Osteoblast (primary cell): ENCODE data around the gene SLC37A4. TPM values are rescaled to one million over a fixed set of nuclear protein-coding genes. Genes with fewer than 3 reads are reported as not detected.

Source experiments
- DNase-seq: peaks from one replicate; pipeline ENCODE4 v3.0.0; 2011; ENCODE audit warnings: low spot score, mixed read lengths; ENCODE audit not compliant: insufficient read length; ENCODE audit errors: missing footprints
- H2AFZ ChIP-seq: 2 replicates; pipeline ENCODE4 v1.6.0; 2011; ENCODE audit warnings: mild to moderate bottlenecking, low read length
- H3K27ac ChIP-seq: 2 replicates; pipeline ENCODE4 v1.5.1; 2011; ENCODE audit warnings: mild to moderate bottlenecking, low read depth, low read length, moderate library complexity
- H3K27me3 ChIP-seq: 2 replicates; pipeline ENCODE4 v1.6.0; 2012; ENCODE audit warnings: mild to moderate bottlenecking, control low read depth, inconsistent platforms, low read length, moderate library complexity; ENCODE audit not compliant: insufficient read depth
- H3K36me3 ChIP-seq: 2 replicates; pipeline ENCODE4 v1.5.1; 2011; ENCODE audit warnings: mild to moderate bottlenecking, low read length, control low read depth, moderate library complexity; ENCODE audit not compliant: insufficient read depth
- H3K4me1 ChIP-seq: 2 replicates; pipeline ENCODE4 v1.5.1; 2011; ENCODE audit warnings: mild to moderate bottlenecking, low read length, control low read depth, moderate library complexity; ENCODE audit not compliant: insufficient read depth
- H3K4me2 ChIP-seq: 2 replicates; pipeline ENCODE4 v1.6.0; 2011; ENCODE audit warnings: mild to moderate bottlenecking, low read length; ENCODE audit not compliant: insufficient read depth
- H3K4me3 ChIP-seq: fragments of 200-600 bp; sonication (generic); 3 replicates; pipeline ENCODE4 v1.5.1; 2012; ENCODE audit warnings: mild to moderate bottlenecking, low read length, inconsistent platforms; ENCODE audit not compliant: insufficient read depth
- H3K79me2 ChIP-seq: 2 replicates; pipeline ENCODE4 v1.6.0; 2012; ENCODE audit warnings: mild to moderate bottlenecking, low read length, control low read depth, inconsistent platforms; ENCODE audit not compliant: insufficient read depth
- H3K9me3 ChIP-seq: 2 replicates; pipeline ENCODE4 v1.5.1; 2011; ENCODE audit warnings: low read depth, low read length, control low read depth
- H4K20me1 ChIP-seq: 2 replicates; pipeline ENCODE4 v1.6.0; 2012; ENCODE audit warnings: mild to moderate bottlenecking, low read length, control low read depth; ENCODE audit not compliant: insufficient read depth
- total RNA-seq: library from RNA; depleted of rRNA; stranded (reverse); fragments of >200 nt; gene quantifications from 2 replicates; pipeline ENCODE4 v1.2.3, GENCODE V29; 2012
- TF ChIP-seq, protein P1 (sequence below): IDR thresholded peaks from 2 replicates; pipeline ENCODE4 v1.5.1; 2011; ENCODE audit warnings: mild to moderate bottlenecking, low read depth, low read length, moderate library complexity; ENCODE audit errors: extremely low read depth

The SLC37A4 gene
- total RNA-seq: 13.0 and 14.8 TPM in 2 replicates

DNA sequence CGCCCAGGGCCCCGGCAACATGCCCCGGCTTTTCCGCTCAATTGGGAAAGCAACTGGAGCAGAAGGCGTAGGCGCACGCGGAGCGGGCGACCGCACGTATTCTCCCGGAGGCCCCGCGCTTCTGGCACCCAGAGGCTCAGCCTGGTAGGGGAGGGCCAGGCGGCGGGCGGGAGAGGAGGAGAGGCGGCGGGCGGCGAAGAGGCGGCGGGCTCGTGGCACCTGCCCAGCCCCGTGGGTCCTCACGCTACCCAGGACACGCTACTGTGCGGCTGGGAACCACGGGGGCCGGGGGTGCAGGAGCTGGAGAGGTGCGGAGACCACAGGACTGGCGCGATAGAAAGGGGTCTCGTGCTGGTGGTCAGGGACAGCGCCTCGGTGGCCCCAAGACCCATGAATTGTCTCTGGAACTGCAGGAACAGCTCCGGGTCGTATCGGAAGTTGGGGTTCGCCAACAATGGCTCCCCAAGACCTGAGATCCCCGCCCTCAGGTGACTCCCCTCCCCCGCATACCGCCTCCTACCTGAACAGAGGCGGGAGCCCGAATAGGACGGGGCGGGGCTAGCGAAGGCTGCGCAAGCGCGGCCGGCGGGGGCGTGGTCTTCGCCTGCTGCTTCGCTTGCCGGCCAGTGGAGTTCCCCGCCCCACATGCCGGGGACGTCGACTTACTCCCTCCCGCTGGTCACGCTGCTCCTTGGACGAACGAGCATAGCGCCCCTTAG is at the start of gene SLC37A4:
SLC37A4 (minus strand) TSS at position 549 of the 719 bp plus-strand sequence.
- Histone ChIP-seq H2AFZ (peak within 1 kb of the TSS; percentile 89), H3K4me2 (peak within 1 kb of the TSS; percentile 93), H3K79me2 (no peaks in the 10 kb centered on the region), H3K4me1 (peaks cover 10% of the 10 kb centered on the region), H3K9me3 (no peaks in the 10 kb centered on the region), H3K36me3 (no peaks in the 10 kb centered on the region), H3K27ac (no peak within 1 kb of the TSS), H3K27me3 (no peaks in the 10 kb centered on the region), H3K4me3 (peak within 1 kb of the TSS; percentile 88), H4K20me1 (no peaks in the 10 kb centered on the region)
- peak; percentile 99 for DNase-seq
- TF ChIP-seq, protein P1, sequence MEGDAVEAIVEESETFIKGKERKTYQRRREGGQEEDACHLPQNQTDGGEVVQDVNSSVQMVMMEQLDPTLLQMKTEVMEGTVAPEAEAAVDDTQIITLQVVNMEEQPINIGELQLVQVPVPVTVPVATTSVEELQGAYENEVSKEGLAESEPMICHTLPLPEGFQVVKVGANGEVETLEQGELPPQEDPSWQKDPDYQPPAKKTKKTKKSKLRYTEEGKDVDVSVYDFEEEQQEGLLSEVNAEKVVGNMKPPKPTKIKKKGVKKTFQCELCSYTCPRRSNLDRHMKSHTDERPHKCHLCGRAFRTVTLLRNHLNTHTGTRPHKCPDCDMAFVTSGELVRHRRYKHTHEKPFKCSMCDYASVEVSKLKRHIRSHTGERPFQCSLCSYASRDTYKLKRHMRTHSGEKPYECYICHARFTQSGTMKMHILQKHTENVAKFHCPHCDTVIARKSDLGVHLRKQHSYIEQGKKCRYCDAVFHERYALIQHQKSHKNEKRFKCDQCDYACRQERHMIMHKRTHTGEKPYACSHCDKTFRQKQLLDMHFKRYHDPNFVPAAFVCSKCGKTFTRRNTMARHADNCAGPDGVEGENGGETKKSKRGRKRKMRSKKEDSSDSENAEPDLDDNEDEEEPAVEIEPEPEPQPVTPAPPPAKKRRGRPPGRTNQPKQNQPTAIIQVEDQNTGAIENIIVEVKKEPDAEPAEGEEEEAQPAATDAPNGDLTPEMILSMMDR: no peak

DNA sequence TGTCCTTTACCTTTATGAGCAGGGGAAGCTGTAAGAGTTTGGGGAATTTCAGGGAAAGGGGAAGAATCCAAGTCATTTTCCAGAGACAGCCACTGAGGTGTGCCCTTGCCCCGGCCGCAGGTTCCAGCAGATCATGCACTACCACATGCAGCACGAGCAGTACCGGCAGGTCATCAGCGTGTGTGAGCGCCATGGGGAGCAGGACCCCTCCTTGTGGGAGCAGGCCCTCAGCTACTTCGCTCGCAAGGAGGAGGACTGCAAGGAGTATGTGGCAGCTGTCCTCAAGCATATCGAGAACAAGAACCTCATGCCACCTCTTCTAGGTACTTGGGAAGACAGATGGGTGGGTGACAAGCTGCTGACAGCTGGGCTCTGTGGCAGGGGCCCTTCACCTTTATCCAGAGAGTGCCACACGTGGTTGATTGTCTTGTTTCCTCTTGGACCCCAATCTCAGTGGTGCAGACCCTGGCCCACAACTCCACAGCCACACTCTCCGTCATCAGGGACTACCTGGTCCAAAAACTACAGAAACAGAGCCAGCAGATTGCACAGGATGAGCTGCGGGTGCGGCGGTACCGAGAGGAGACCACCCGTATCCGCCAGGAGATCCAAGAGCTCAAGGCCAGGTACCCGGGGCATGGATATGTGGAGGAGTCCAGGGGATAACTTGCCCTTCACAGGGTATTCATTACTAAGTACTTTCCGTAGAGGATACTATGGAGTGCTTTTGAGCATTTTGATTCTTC is 48.2 kb upstream of the SLC37A4 start:
- no peak overlapping the region for H2AFZ ChIP-seq
- H3K79me2 ChIP-seq: no peaks in the 10 kb centered on the region
- no peaks in the 10 kb centered on the region for H3K9me3 ChIP-seq
- no peak overlapping the region for H3K27ac ChIP-seq
- no peak overlapping the region for H3K4me2 ChIP-seq
- peaks cover 54% of the 10 kb centered on the region for H3K36me3 ChIP-seq
- TF ChIP-seq, protein P1: no peak
- no peak for DNase-seq
- no peak overlapping the region for H3K4me3 ChIP-seq
- H3K4me1 ChIP-seq: no peaks in the 10 kb centered on the region
- no peaks in the 10 kb centered on the region for H4K20me1 ChIP-seq
- no peaks in the 10 kb centered on the region for H3K27me3 ChIP-seq

DNA sequence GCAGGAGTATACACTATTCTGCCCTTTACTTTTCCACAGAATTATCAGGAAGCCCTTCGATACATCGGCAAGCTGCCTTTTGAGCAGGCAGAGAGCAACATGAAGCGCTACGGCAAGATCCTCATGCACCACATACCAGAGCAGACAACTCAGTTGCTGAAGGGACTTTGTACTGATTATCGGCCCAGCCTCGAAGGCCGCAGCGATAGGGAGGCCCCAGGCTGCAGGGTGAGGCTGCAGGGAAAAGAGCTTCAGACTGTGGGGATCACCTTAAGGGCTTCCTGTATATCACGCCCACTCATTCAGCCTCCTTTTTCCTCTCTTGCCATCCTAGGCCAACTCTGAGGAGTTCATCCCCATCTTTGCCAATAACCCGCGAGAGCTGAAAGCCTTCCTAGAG is 47.2 kb upstream of the SLC37A4 start:
- TF ChIP-seq, protein P1: no peak
- Histone ChIP-seq H3K79me2 (no peaks in the 10 kb centered on the region), H3K9me3 (no peaks in the 10 kb centered on the region), H3K27ac (no peak overlapping the region), H3K36me3 (peaks cover 63% of the 10 kb centered on the region), H2AFZ (no peak overlapping the region), H3K4me3 (no peak overlapping the region), H3K4me2 (no peak overlapping the region), H4K20me1 (no peaks in the 10 kb centered on the region), H3K27me3 (no peaks in the 10 kb centered on the region), H3K4me1 (no peaks in the 10 kb centered on the region)
- DNase-seq: peak; percentile 26
